Choroid plexus epithelial cell (primary cell): ENCODE results near the gene LYRM9.
"Not testable (repeated sequence)": the region's sequence is repeated elsewhere in the genome, so short reads cannot be mapped to it uniquely, and the experiment has no call there.

Experiments used
- DNase-seq: peaks from one replicate; pipeline ENCODE4 v3.0.0-alpha.2; 2010; ENCODE audit warnings: low read depth
- H3K4me3 ChIP-seq: 2 replicates; pipeline ENCODE4 v1.5.1; 2011; ENCODE audit warnings: low read depth, mild to moderate bottlenecking, control low read depth, low read length, moderate library complexity
- TF ChIP-seq, protein P1 (sequence below): conservative IDR thresholded peaks from 2 replicates; pipeline ENCODE4 v1.5.1; 2011; ENCODE audit warnings: low read depth, mild to moderate bottlenecking, control low read depth, inconsistent platforms, low read length, moderate library complexity

LYRM9 gene

DNA sequence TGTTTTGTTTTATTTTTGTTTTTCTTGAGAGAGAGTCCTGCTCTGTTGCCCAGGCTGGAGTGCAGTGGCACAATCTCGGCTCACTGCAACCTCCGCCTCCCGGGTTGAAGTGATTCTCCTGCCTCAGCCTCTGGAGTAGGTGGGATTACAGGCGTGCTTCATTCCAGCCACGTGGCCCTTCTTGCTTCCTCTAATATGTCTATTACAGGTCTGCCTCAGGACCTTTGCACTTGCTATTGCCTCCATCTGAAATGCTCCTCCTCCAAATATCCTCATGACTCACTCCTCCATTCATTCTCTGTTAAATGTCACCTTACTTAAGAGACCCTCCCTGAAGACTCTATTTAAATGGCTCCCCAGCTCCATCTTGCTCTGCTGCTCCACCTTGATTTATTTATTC, 39.0 kb downstream of the LYRM9 start:
- no peak for DNase-seq
- H3K4me3 ChIP-seq: no peak overlapping the region
- TF ChIP-seq, protein P1, sequence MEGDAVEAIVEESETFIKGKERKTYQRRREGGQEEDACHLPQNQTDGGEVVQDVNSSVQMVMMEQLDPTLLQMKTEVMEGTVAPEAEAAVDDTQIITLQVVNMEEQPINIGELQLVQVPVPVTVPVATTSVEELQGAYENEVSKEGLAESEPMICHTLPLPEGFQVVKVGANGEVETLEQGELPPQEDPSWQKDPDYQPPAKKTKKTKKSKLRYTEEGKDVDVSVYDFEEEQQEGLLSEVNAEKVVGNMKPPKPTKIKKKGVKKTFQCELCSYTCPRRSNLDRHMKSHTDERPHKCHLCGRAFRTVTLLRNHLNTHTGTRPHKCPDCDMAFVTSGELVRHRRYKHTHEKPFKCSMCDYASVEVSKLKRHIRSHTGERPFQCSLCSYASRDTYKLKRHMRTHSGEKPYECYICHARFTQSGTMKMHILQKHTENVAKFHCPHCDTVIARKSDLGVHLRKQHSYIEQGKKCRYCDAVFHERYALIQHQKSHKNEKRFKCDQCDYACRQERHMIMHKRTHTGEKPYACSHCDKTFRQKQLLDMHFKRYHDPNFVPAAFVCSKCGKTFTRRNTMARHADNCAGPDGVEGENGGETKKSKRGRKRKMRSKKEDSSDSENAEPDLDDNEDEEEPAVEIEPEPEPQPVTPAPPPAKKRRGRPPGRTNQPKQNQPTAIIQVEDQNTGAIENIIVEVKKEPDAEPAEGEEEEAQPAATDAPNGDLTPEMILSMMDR: no peak

DNA sequence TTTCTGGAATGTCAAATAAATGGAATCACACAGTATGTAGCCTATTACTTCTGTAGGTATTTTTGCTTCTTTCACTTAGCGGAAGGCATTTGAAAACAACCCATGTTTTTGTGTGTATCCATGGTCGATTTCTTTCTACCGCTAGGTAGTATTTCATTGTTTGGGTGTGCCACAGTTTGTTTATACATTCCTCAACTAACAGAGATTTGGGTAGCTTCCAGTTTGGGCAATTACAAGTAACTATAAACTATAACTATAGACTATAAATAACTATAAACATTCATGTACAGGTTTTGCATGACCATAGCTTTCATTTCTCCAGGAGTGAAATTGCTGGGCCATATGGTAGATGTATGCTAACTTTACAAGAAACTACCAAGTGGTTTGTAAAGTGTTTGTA, 40.1 kb downstream of the LYRM9 start:
- TF ChIP-seq, protein P1: no peak
- no peak for DNase-seq
- no peak overlapping the region for H3K4me3 ChIP-seq

DNA sequence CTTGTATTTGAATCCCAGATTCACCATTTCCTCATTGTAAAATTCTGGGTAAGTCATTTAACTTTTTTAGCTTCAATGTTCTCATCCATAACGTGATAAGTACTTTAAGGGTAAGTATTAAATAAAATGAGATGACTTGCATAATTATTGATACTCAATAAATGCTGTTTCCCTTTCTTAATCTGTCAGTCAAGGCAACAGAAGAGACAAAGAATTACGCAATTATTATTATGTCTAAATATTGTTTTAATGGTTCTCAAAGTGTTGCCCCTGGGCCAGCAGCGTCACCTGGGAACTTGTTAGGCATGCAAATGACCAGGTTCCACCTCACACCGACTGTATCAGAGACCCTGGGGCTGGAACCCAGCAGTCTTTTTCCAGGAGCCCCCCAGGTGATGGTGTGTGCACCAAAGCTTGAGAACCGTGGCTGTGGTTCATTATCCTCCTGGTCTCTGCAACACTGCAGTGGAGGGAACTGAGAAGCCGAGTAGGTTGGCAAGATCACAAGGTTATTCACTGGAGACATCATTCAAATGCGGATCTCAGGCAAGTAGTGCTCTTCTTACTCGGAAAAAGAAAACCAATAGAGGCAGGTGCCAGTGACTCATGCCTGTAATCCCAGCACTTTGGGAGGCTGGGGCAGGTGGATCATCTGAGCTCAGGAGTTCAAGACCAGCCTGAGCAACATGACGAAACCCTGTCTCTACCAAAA, 43.5 kb downstream of the LYRM9 start:
- H3K4me3 ChIP-seq: no peak overlapping the region
- no peak for DNase-seq
- TF ChIP-seq, protein P1: no peak

DNA sequence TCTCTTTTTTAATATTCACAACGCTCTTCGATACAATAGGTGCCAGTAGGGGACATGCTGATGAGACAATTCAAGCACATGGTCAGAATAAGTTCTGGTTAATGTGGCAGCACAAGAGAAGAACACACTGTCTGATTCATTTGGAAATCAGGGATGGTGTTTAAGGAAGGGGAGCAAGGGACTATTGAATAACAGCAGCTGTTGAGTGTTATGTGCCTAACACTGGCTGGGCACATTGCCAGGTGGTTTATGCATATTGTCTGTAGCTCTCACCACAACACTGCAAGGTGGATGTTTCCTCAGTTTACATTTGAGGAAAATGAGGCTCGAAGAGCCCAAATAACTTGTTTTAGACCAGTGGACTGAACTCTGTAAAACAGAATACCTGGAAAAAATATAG, 44.2 kb downstream of the LYRM9 start:
- H3K4me3 ChIP-seq: no peak overlapping the region
- no peak for DNase-seq
- TF ChIP-seq, protein P1: no peak

DNA sequence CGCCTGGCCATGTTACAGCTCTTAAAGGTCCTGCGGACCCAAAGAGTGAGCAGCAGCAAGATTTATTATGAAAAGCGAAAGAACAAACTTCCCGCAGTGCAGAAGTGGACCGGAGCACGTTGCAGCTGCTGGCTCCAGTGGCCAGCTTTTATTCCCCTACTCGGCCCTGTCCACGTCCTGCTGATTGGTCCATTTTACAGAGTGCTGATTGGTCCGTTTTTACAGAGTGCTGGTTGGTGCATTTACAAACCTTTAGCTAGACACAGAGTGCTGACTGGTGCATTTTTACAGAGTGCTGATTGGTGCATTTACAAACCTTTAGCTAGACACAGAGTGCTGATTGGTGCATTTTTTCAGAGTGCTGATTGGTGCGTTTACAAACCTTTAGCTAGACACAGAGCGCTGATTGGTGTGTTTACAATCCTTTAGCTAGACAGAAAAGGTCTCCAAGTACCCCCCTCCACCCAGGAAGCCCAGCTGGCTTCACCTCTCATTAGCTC, 46.3 kb downstream of the LYRM9 start:
- DNase-seq: not testable (repeated sequence)

DNA sequence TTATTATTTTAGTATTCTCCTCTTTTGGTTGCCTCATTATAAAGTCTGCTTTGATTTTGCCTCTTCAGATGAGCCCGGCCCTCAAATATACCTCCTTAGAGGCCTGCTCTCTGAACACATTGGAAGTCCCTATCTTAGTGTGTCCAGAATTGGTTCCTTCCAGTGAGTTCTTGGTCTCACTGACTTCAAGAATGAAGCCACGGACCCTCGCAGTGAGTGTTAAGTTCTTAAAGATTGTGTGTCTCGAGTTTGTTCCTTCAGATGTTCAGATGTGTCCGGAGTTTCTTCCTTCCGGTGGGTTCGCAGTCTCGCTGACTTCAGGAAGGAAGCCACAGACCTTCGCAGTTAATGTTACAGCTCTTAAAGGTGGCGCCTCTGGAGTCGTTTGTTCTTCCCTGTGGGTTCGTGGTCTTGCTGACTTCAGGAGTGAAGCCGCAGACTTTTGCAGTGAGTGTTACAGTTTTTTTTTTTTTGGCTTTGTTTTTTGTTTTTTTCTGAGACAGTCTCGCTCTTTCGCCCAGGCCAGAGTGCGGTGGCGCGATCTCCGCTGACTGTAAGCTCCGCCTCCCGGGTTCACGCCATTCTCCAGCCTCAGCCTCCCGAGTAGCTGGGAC, 47.0 kb downstream of the LYRM9 start:
- H3K4me3 ChIP-seq: no peak overlapping the region
- TF ChIP-seq, protein P1: no peak
- DNase-seq: no peak

More for the DNA sequence above, 46.3 kb downstream of the LYRM9 start:
- not testable (repeated sequence) for H3K4me3 ChIP-seq

DNA sequence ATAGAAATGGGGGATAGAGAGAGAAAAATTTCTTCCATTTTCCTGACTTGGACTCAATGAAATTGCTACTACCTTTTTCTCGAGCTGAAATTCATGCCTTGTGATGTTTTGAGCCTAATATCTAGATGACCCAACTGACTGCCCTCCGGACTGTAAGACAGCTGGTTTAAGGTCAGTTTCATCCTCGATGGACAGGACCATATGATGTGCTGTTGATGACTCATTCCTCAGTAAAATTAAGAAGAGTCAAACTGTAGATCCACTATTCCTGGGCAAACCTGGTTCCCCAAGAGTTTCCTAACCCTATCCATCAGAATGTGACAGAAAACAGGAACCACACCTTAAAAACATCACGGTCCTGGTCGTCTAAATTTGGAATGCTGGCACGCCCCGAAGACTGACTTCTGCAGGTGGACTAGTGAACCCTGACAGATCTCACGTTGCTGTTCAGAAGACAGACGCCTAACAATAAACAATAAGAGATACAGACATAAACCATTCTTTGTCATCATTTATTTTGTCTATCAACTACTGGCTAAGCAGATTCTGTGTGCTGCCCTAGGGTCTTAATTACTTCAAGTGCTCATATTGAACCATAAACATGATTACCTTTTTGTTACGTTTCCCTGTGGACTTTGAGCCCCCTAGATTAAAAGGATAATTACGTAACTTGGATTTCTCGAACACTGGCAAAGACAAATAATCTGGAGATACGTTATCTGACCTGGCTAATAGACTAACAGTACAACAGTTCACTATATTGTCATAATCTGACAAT, 47.7 kb downstream of the LYRM9 start:
- TF ChIP-seq, protein P1: no peak
- H3K4me3 ChIP-seq: no peak overlapping the region

More for the DNA sequence above, 47.7 kb downstream of the LYRM9 start:
- no peak for DNase-seq
